K562 (cell line): ENCODE results near the gene TNFAIP3. TPM values are rescaled to one million over a fixed set of nuclear protein-coding genes. Genes with fewer than 3 reads are reported as not detected.

Experiments used
- ATAC-seq: fragments of 200-7000 bp; cut with Tn5 transposase; 3 replicates; pipeline ENCODE4 v1.9.1; 2020; ENCODE audit warnings: moderate library complexity
- BruUV-seq: library from RNA; stranded (reverse); fragments of 400-500 nt; replicated peaks from 2 replicates; lab custom pipeline; 2021; lab: Mats Ljungman, UMichigan
- CTCF ChIA-PET: fragments of 300-600 bp; formaldehyde crosslinking; extraction: SDS; loops from one replicate; lab custom pipeline; 2021; ENCODE audit warnings: low intra/inter-chr PET ratio; lab: Yijun Ruan, JAX
- POLR2A ChIA-PET: fragments of 300-600, 350-650 bp; sonication (Branson Sonifier 250); formaldehyde crosslinking; extraction: SDS; loops from one replicate; lab custom pipeline; 2021; ENCODE audit warnings: antibody characterized with exemption, inconsistent platforms; lab: Yijun Ruan, JAX
- DNase-seq, 4 experiments: peaks; one replicate each; pipeline versions ENCODE4 v3.0.0 to v3.0.0-alpha.2; 2011 to 2018; ENCODE audit warnings: low spot score in 3 of 4, mixed read lengths in 3 of 4; ENCODE audit errors: extremely low read depth in 1 of 4
- FAIRE-seq: peaks from 2 replicates; lab custom pipeline; 2011; peaks lifted over from hg19 to GRCh38; lab: Jason Lieb, UNC
- H2AFZ ChIP-seq: 2 replicates; pipeline ENCODE4 v1.6.0; 2011; ENCODE audit warnings: low read depth, low read length, control low read depth, inconsistent platforms
- H3K27ac ChIP-seq: fragments of 200-600 bp; 3 replicates; pipeline ENCODE4 v1.8.0; 2011; ENCODE audit warnings: low read depth, mild to moderate bottlenecking, control low read depth, inconsistent platforms, low read length, moderate library complexity, mixed read lengths; ENCODE audit errors: extremely low read depth
- H3K27me3 ChIP-seq, 2 experiments: fragments of 300-600 bp in 1 of 2; 2 replicates in 1 of 2; 3 replicates in 1 of 2; pipeline versions ENCODE4 v1.6.0 to v1.8.0; 2011; ENCODE audit warnings: inconsistent platforms in 2 of 2, low read length in 2 of 2, mild to moderate bottlenecking in 1 of 2, mixed read lengths in 1 of 2, moderate library complexity in 1 of 2; ENCODE audit not compliant: control insufficient read depth in 2 of 2, insufficient read depth in 2 of 2
- H3K36me3 ChIP-seq: fragments of 300-600 bp; 3 replicates; pipeline ENCODE4 v1.8.0; 2011; ENCODE audit warnings: mild to moderate bottlenecking, low read length, inconsistent platforms; ENCODE audit not compliant: control insufficient read depth, insufficient read depth
- H3K4me1 ChIP-seq, 2 experiments: fragments of 200-600 bp in 1 of 2; replicated peaks in 1 of 2; 2 replicates in 1 of 2; 3 replicates in 1 of 2; pipeline versions ENCODE4 v1.5.1 to v1.8.0; 2011; ENCODE audit warnings: inconsistent platforms in 2 of 2, low read length in 2 of 2, mild to moderate bottlenecking in 1 of 2, mixed read lengths in 1 of 2, moderate library complexity in 1 of 2; ENCODE audit not compliant: control insufficient read depth in 2 of 2, insufficient read depth in 2 of 2
- H3K4me2 ChIP-seq: 2 replicates; pipeline ENCODE4 v1.6.1; 2011; ENCODE audit warnings: low read length, control low read depth, inconsistent platforms, mixed read lengths; ENCODE audit not compliant: insufficient read depth
- H3K4me3 ChIP-seq: fragments of 200-600 bp; sonication (generic), shearing (Covaris generic); 2 replicates; pipeline ENCODE4 v1.5.1; 2016; ENCODE audit warnings: control low read depth, inconsistent platforms
- H3K79me2 ChIP-seq: fragments of 200-600 bp; 3 replicates; pipeline ENCODE4 v1.8.0; 2011; ENCODE audit warnings: low read length, inconsistent platforms; ENCODE audit not compliant: control insufficient read depth, insufficient read depth
- H3K9ac ChIP-seq, 2 experiments: 2 replicates each; pipeline versions ENCODE4 v1.6.0 to v1.6.1; 2011; ENCODE audit warnings: low read depth in 2 of 2, low read length in 2 of 2, control low read depth in 1 of 2, inconsistent platforms in 1 of 2, mild to moderate bottlenecking in 1 of 2, mixed read lengths in 1 of 2; ENCODE audit not compliant: insufficient read depth in 1 of 2
- H3K9me1 ChIP-seq: one replicate; pipeline ENCODE4 v1.6.0; 2011; ENCODE audit warnings: inconsistent platforms, mild to moderate bottlenecking, low read length, moderate library complexity; ENCODE audit not compliant: control insufficient read depth, insufficient read depth
- H3K9me3 ChIP-seq: replicated peaks from 2 replicates; pipeline ENCODE4 v1.5.1; 2011; ENCODE audit warnings: low read depth, low read length, inconsistent platforms; ENCODE audit not compliant: control insufficient read depth, insufficient read depth
- H4K20me1 ChIP-seq: replicated peaks from 2 replicates; pipeline ENCODE4 v1.6.1; 2011; ENCODE audit warnings: low read length, inconsistent platforms, mixed read lengths; ENCODE audit not compliant: control insufficient read depth, insufficient read depth
- DEAF1 ChIP-seq: fragments of 450-650 bp; formaldehyde crosslinking; IDR thresholded peaks from 2 replicates; pipeline ENCODE4 v1.4.0; 2020; ENCODE audit warnings: mild to moderate bottlenecking, moderate library complexity
- HDAC3 ChIP-seq: fragments of 450-650 bp; IDR thresholded peaks from 2 replicates; pipeline ENCODE4 v1.6.1; 2018; ENCODE audit warnings: borderline replicate concordance, mild to moderate bottlenecking, moderate library complexity; ENCODE audit not compliant: partially characterized antibody
- HEY1 ChIP-seq: fragments of 250-450 bp; sonication (Bioruptor Pico); IDR thresholded peaks from 2 replicates; pipeline ENCODE4 v1.5.0; 2020; ENCODE audit warnings: mild to moderate bottlenecking, moderate library complexity, borderline replicate concordance
- KAT8 ChIP-seq: fragments of 450-650 bp; IDR thresholded peaks from 2 replicates; pipeline ENCODE4 v1.6.1; 2016; ENCODE audit warnings: low read depth, mild to moderate bottlenecking
- MEF2A ChIP-seq: IDR thresholded peaks from 2 replicates; pipeline ENCODE4 v1.6.1; 2011; ENCODE audit warnings: low read depth, mild to moderate bottlenecking, low read length, moderate library complexity; ENCODE audit not compliant: control insufficient read depth
- MXD1 ChIP-seq: fragments of 250-450 bp; sonication (Bioruptor Pico); IDR thresholded peaks from 2 replicates; pipeline ENCODE4 v1.8.0; 2021; ENCODE audit warnings: borderline replicate concordance, mild to moderate bottlenecking, moderate library complexity; ENCODE audit not compliant: poor library complexity, severe bottlenecking
- NCOA1 ChIP-seq: fragments of 450-650 bp; IDR thresholded peaks from 2 replicates; pipeline ENCODE4 v1.6.1; 2016; ENCODE audit warnings: low read depth
- PHF8 ChIP-seq: fragments of 200-600 bp; sonication (generic); IDR thresholded peaks from 2 replicates; pipeline ENCODE4 v1.6.1; 2012; ENCODE audit warnings: mixed run types, mild to moderate bottlenecking, inconsistent platforms, low read length, moderate library complexity, borderline replicate concordance
- RCOR1 ChIP-seq, 2 experiments: IDR thresholded peaks; 2 replicates each; pipeline ENCODE4 v1.6.1; 2012; ENCODE audit warnings: low read depth in 2 of 2, low read length in 2 of 2, borderline replicate concordance in 1 of 2, improper control_type of control experiment in 1 of 2
- RFX1 ChIP-seq: fragments of 450-650 bp; IDR thresholded peaks from 2 replicates; pipeline ENCODE4 v1.6.1; 2016; ENCODE audit warnings: mild to moderate bottlenecking, moderate library complexity
- THAP12 ChIP-seq: fragments of 250-450 bp; sonication (Bioruptor Pico); IDR thresholded peaks from 2 replicates; pipeline ENCODE4 v1.9.0; 2021; ENCODE audit warnings: mild to moderate bottlenecking, inconsistent platforms
- U2AF2 ChIP-seq: fragments of 200-400 bp; formaldehyde crosslinking; optimal IDR thresholded peaks from 2 replicates; pipeline ENCODE3; 2017; ENCODE audit warnings: low read depth, mild to moderate bottlenecking, low read length
- ZKSCAN3 ChIP-seq: fragments of 250-450 bp; sonication (Bioruptor Pico); IDR thresholded peaks from 2 replicates; pipeline ENCODE4 v1.4.0; 2020
- ZNF165 ChIP-seq: fragments of 250-450 bp; sonication (Bioruptor Pico); IDR thresholded peaks from 2 replicates; pipeline ENCODE4 v1.4.0; 2020; ENCODE audit warnings: borderline replicate concordance
- WGBS: fragments of 100-300 bp; shearing (Covaris generic); methylation state at CpG from one replicate; pipeline ENCODE4 v1.1.6; 2016; ENCODE audit warnings: low coverage, mixed read lengths; ENCODE audit not compliant: insufficient coverage; ENCODE audit errors: missing lambda C conversion rate; 5-methylcytosine and 5-hydroxymethylcytosine counted together
- in situ Hi-C: fragments of 300-500 bp; cut with MboI; formaldehyde crosslinking; loops from 4 replicates; pipeline ENCODE4 v1.15.0; 2018; ENCODE audit warnings: inconsistent platforms, mixed read lengths
- intact Hi-C: fragments of 100-400 bp; cut with micrococcal nuclease; formaldehyde crosslinking; loops from 2 replicates; pipeline ENCODE4 v1.14.2; 2022
- polyA plus RNA-seq, 8 experiments: library from polyadenylated mRNA; depleted of rRNA in 4 of 8; stranded (reverse) in 5 of 8; unstranded in 3 of 8; fragments of >200 nt; fragmentation: Nextera tagmentation in 2 of 8; fragmentation: Illumina TruSeq in 1 of 8; extraction: Ambion mirVana in 2 of 8; extraction: Trizol in 1 of 8; gene quantifications; 2 replicates each; pipeline versions ENCODE4 v1.2.1 to v1.2.3, GENCODE V29; 2011 to 2014; ENCODE audit warnings: inconsistent platforms in 1 of 8, missing spikeins in 1 of 8
- total RNA-seq, 7 experiments: library from RNA; depleted of rRNA in 6 of 7; stranded (reverse); fragments of >200 nt in 6 of 7; fragmentation: Illumina TruSeq in 2 of 7; extraction: Trizol in 2 of 7; gene quantifications; 2 replicates each; pipeline versions ENCODE4 v1.2.1 to v1.2.3, GENCODE V29; 2011 to 2021; ENCODE audit warnings: low replicate concordance in 1 of 7
- TF ChIP-seq, protein P1 (sequence below): fragments of 250-450 bp; sonication (Bioruptor Pico); IDR thresholded peaks from 2 replicates; pipeline ENCODE4 v1.4.0; 2020
- TF ChIP-seq, protein P2 (sequence below): fragments of 250-450 bp; sonication (Bioruptor Pico); IDR thresholded peaks from 2 replicates; pipeline ENCODE4 v1.9.0; 2021; ENCODE audit warnings: mild to moderate bottlenecking

TNFAIP3 gene
- total and polyA plus RNA-seq, 9 of the 15 experiments (the other 6 are each of a cell fraction or from before 2014, with no cell fraction given): 0.79 to 17.0 (median 6.4) TPM

GRCh38 chr6:137910424-137910834 is 43.4 kb downstream of the TNFAIP3 start:
- no peaks in the 10 kb centered on the region for H3K27me3 ChIP-seq
- H3K4me1 ChIP-seq: peaks cover 16 to 71% of the 10 kb centered on the region in 2 experiments
- POLR2A ChIA-PET: interaction anchor here (0.5 to 2.4 kb wide), 15 partner anchors 8 to 1516 kb away, joined by 3 to 15 read pairs (median 4); no protein-coding TSS in a partner anchor
- WGBS: 0% methylated on average over 1 of the region's 1 CpG
- ATAC-seq: peak; percentile 84
- peak overlapping the region; percentile 22; the same call in 1 of the 2 replicates for H3K4me2 ChIP-seq
- intact Hi-C loops (loop anchor here (2.0 kb wide), 1 partner anchor 48 kb away; no protein-coding TSS in a partner anchor), in situ Hi-C loops (no loop called here)
- no peaks in the 10 kb centered on the region for H3K79me2 ChIP-seq
- FAIRE-seq: peak; percentile 96
- peak overlapping the region; percentile 71 for H3K27ac ChIP-seq
- H4K20me1 ChIP-seq: no peaks in the 10 kb centered on the region
- DNase-seq: peak; percentile 59 to 95 (median 72)
- peaks cover 4% of the 10 kb centered on the region for H3K9me3 ChIP-seq
- H3K9me1 ChIP-seq: no peaks in the 10 kb centered on the region
- H3K4me3 ChIP-seq: no peak overlapping the region
- CTCF ChIA-PET: interaction anchor here (0.8 kb wide), 1 partner anchor 11 kb away, joined by 3 read pairs; no protein-coding TSS in a partner anchor
- BruUV-seq: no TSS peak
- H3K9ac ChIP-seq: peak overlapping the region in 1 of 2 experiments; percentile 40; a peak in 2 of 4 replicates
- H3K36me3 ChIP-seq: no peaks in the 10 kb centered on the region; the same call in 2 of the 3 replicates
- H2AFZ ChIP-seq: peak overlapping the region; percentile 28; the same call in 1 of the 2 replicates
- TF ChIP-seq MEF2A (no peak), KAT8 (no peak), RFX1 (no peak), U2AF2 (no peak), HEY1 (CRISPR knock-in tag) (no peak), MXD1 (CRISPR knock-in tag) (no peak), DEAF1 (CRISPR knock-in tag) (peak; percentile 8; the same call in 1 of the 2 replicates), THAP12 (CRISPR knock-in tag) (no peak), PHF8 (no peak), RCOR1 (IDR thresholded peaks at IDR 0.05; ENCODE audit: borderline replicate concordance in 1 of 2, low read depth in 2 of 2, low read length in 2 of 2) (peak; percentile 83 to 98), HDAC3 (peak; percentile 67), NCOA1 (peak; percentile 72), ZNF165 (CRISPR knock-in tag) (no peak), ZKSCAN3 (CRISPR knock-in tag) (no peak)
- TF ChIP-seq, protein P1, sequence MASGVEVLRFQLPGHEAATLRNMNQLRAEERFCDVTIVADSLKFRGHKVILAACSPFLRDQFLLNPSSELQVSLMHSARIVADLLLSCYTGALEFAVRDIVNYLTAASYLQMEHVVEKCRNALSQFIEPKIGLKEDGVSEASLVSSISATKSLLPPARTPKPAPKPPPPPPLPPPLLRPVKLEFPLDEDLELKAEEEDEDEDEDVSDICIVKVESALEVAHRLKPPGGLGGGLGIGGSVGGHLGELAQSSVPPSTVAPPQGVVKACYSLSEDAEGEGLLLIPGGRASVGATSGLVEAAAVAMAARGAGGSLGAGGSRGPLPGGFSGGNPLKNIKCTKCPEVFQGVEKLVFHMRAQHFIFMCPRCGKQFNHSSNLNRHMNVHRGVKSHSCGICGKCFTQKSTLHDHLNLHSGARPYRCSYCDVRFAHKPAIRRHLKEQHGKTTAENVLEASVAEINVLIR (CRISPR knock-in tag): 0 out of 2 replicates have a peak, but pooled peaks have one; percentile 25
- TF ChIP-seq, protein P2, sequence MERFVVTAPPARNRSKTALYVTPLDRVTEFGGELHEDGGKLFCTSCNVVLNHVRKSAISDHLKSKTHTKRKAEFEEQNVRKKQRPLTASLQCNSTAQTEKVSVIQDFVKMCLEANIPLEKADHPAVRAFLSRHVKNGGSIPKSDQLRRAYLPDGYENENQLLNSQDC: no peak
